Measurements from ENCODE around the gene ADCY5.

GRCh38 chr3:123314359-123315270 is 134.3 kb downstream of the ADCY5 start:
- no peak for TF ChIP-seq POLR2A (IDR thresholded peaks at IDR 0.05; ENCODE audit: low read depth, low read length)
- no peak for TF ChIP-seq TAF1 (IDR thresholded peaks at IDR 0.05; ENCODE audit: borderline replicate concordance, low read depth, low read length)

Measured in GM12892 (cell line).